CD14-positive monocyte (primary cell): ENCODE data around the gene FHOD3. TPM values are rescaled to one million over a fixed set of nuclear protein-coding genes. Genes with fewer than 3 reads are reported as not detected.
A peak's percentile ranks its signal among the peaks of the same experiment; 100 is the strongest.

Experiments
- DNase-seq, 3 donors: peaks; one replicate each; pipeline ENCODE4 v3.0.0-alpha.2; 2011 to 2022
- H2AFZ ChIP-seq: 2 replicates; pipeline ENCODE4 v1.6.0; 2012; ENCODE audit warnings: mild to moderate bottlenecking, low read depth, low read length, inconsistent platforms; ENCODE audit not compliant: insufficient read depth, poor library complexity, severe bottlenecking
- H3K27ac ChIP-seq, 2 donors: 1 replicate in 1 of 2; 2 replicates in 1 of 2; pipeline ENCODE4 v1.5.1; 2012 to 2013; ENCODE audit warnings: low read length in 2 of 2, control low read depth in 1 of 2, inconsistent platforms in 1 of 2, low read depth in 1 of 2, mild to moderate bottlenecking in 1 of 2
- H3K27me3 ChIP-seq, 2 donors: one replicate each; pipeline versions ENCODE4 v1.6.0 to v1.6.1; 2011 to 2013; ENCODE audit warnings: low read length in 2 of 2; ENCODE audit not compliant: control insufficient read depth in 2 of 2, insufficient read depth in 2 of 2
- H3K36me3 ChIP-seq, 2 donors: replicated peaks in 1 of 2; 1 replicate in 1 of 2; 2 replicates in 1 of 2; pipeline versions ENCODE4 v1.5.1 to v1.6.1; 2012 to 2013; ENCODE audit warnings: low read length in 2 of 2, control low read depth in 1 of 2, inconsistent platforms in 1 of 2, mild to moderate bottlenecking in 1 of 2; ENCODE audit not compliant: insufficient read depth in 2 of 2, control insufficient read depth in 1 of 2
- H3K4me1 ChIP-seq, 2 donors: 1 replicate in 1 of 2; 2 replicates in 1 of 2; pipeline versions ENCODE4 v1.5.1 to v1.6.1; 2012 to 2013; ENCODE audit warnings: low read length in 2 of 2, control low read depth in 1 of 2, inconsistent platforms in 1 of 2, mild to moderate bottlenecking in 1 of 2, moderate library complexity in 1 of 2; ENCODE audit not compliant: insufficient read depth in 2 of 2, control insufficient read depth in 1 of 2
- H3K4me2 ChIP-seq: replicated peaks from 2 replicates; pipeline ENCODE3; 2012; ENCODE audit warnings: low read length, moderate library complexity, mild to moderate bottlenecking; ENCODE audit not compliant: poor library complexity, severe bottlenecking; ENCODE audit errors: extremely low read depth
- H3K4me3 ChIP-seq, 3 experiments: fragments of 200-600 bp in 1 of 3; sonication (generic) in 1 of 3; replicated peaks in 1 of 3; 1 replicate in 2 of 3; 2 replicates in 1 of 3; pipeline ENCODE4 v1.5.1; 2011 to 2013; ENCODE audit warnings: low read length in 3 of 3, mild to moderate bottlenecking in 3 of 3, control low read depth in 2 of 3, low read depth in 2 of 3, inconsistent platforms in 1 of 3, moderate library complexity in 1 of 3
- H3K79me2 ChIP-seq: 2 replicates; pipeline ENCODE4 v1.6.0; 2012; ENCODE audit warnings: mild to moderate bottlenecking, control low read depth, inconsistent platforms, low read length, moderate library complexity; ENCODE audit not compliant: insufficient read depth
- H3K9ac ChIP-seq: 2 replicates; pipeline ENCODE4 v1.6.0; 2017; ENCODE audit warnings: low read length, mild to moderate bottlenecking; ENCODE audit not compliant: insufficient read depth, poor library complexity, severe bottlenecking
- H3K9me3 ChIP-seq, 2 donors: replicated peaks in 1 of 2; 1 replicate in 1 of 2; 2 replicates in 1 of 2; pipeline versions ENCODE4 v1.5.1 to v1.6.1; 2012 to 2013; ENCODE audit warnings: low read length in 2 of 2, control low read depth in 1 of 2; ENCODE audit not compliant: control insufficient read depth in 1 of 2, insufficient read depth in 1 of 2
- H4K20me1 ChIP-seq: 2 replicates; pipeline ENCODE4 v1.6.0; 2012; ENCODE audit warnings: mild to moderate bottlenecking, low read length, control low read depth, moderate library complexity; ENCODE audit not compliant: insufficient read depth
- H3K27ac Mint-ChIP-seq, 7 donors: one replicate each; pipeline ENCODE4 v1.8.0; 2020; ENCODE audit warnings: mild to moderate bottlenecking in 7 of 7, mixed read lengths in 7 of 7, moderate library complexity in 6 of 7, inconsistent platforms in 2 of 7
- H3K27me3 Mint-ChIP-seq, 3 donors: one replicate each; pipeline ENCODE4 v1.8.0; 2021 to 2022; ENCODE audit warnings: low read depth in 3 of 3, mild to moderate bottlenecking in 3 of 3, mixed read lengths in 3 of 3, moderate library complexity in 3 of 3, inconsistent platforms in 1 of 3
- H3K36me3 Mint-ChIP-seq, 2 donors: one replicate each; pipeline ENCODE4 v1.8.0; 2020; ENCODE audit warnings: mixed read lengths in 2 of 2, inconsistent platforms in 1 of 2, mild to moderate bottlenecking in 1 of 2
- H3K4me1 Mint-ChIP-seq: one replicate; pipeline ENCODE4 v1.8.0; 2020; ENCODE audit warnings: mild to moderate bottlenecking, mixed read lengths
- H3K4me3 Mint-ChIP-seq, 2 donors: one replicate each; pipeline ENCODE4 v1.8.0; 2020; ENCODE audit warnings: mild to moderate bottlenecking in 2 of 2, mixed read lengths in 2 of 2, moderate library complexity in 1 of 2
- H3K9me3 Mint-ChIP-seq, 7 donors: one replicate each; pipeline ENCODE4 v1.8.0; 2020 to 2022; ENCODE audit warnings: mixed read lengths in 7 of 7, mild to moderate bottlenecking in 6 of 7, moderate library complexity in 6 of 7, inconsistent platforms in 2 of 7
- CTCF ChIP-seq: fragments of 200-600 bp; IDR thresholded peaks from one replicate; pipeline ENCODE4 v1.8.0; 2022; ENCODE audit warnings: antibody characterized with exemption, mild to moderate bottlenecking
- WGBS: methylation state at CpG from one replicate; pipeline ENCODE4 v1.1.5; 2013; ENCODE audit warnings: missing lambda C conversion rate; ENCODE audit not compliant: insufficient coverage; 5-methylcytosine and 5-hydroxymethylcytosine counted together
- intact Hi-C, 2 donors: fragments of 100-400 bp; cut with micrococcal nuclease; formaldehyde crosslinking; loops; one replicate each; pipeline versions ENCODE4 v1.15.0 to v1.15.1; 2023
- polyA plus RNA-seq, 3 donors: library from polyadenylated mRNA; depleted of rRNA in 1 of 3; unstranded in 2 of 3; stranded (reverse) in 1 of 3; fragments of 300-500 nt in 2 of 3; fragments of >200 nt in 1 of 3; fragmentation: Illumina TruSeq in 2 of 3; gene quantifications; 1 replicate in 2 of 3; 2 replicates in 1 of 3; pipeline ENCODE4 v1.2.3, GENCODE V29; 2012 to 2021

Gene FHOD3
- polyA plus RNA-seq, 3 donors = not detected

- Histone ChIP-seq H3K36me3 (no peaks in the 10 kb centered on the region), H3K4me2 (no peak overlapping the region), H4K20me1 (no peaks in the 10 kb centered on the region), H3K4me3 (no peak overlapping the region), H3K27me3 (no peaks in the 10 kb centered on the region), H3K9ac (no peak overlapping the region), H3K9me3 (peaks cover 0 to 10% of the 10 kb centered on the region in 2 donors), H3K4me1 (no peaks in the 10 kb centered on the region), H3K27ac (no peak overlapping the region), H2AFZ (no peak overlapping the region), H3K79me2 (no peaks in the 10 kb centered on the region)
- Mint-ChIP-seq H3K9me3 (peaks cover 2 to 20% (median 7%) of the 10 kb centered on the region in 7 donors), H3K4me3 (no peak overlapping the region), H3K27me3 (peaks cover 0 to 2% (median 0%) of the 10 kb centered on the region in 3 donors), H3K36me3 (no peaks in the 10 kb centered on the region), H3K4me1 (no peaks in the 10 kb centered on the region), H3K27ac (no peak overlapping the region)
- WGBS = 83% methylated on average over 3 of the region's 4 CpGs
- intact Hi-C loops = no loop called here
- no peak for DNase-seq
- TF ChIP-seq CTCF = no peak
Observed at GRCh38 chr18:36623681-36624190, 326.2 kb downstream of the FHOD3 start.

GRCh38 chr18:36624451-36625167 is 327.1 kb downstream of the FHOD3 start:
- no peak for TF ChIP-seq CTCF
- Histone ChIP-seq H3K36me3 (no peaks in the 10 kb centered on the region), H3K4me2 (no peak overlapping the region), H2AFZ (no peak overlapping the region), H3K27ac (no peak overlapping the region), H3K79me2 (no peaks in the 10 kb centered on the region), H3K4me1 (no peaks in the 10 kb centered on the region), H4K20me1 (no peaks in the 10 kb centered on the region), H3K9ac (no peak overlapping the region), H3K27me3 (no peaks in the 10 kb centered on the region), H3K9me3 (peaks cover 0 to 13% of the 10 kb centered on the region in 2 donors), H3K4me3 (no peak overlapping the region)
- no peak overlapping the region for H3K4me3 Mint-ChIP-seq
- peaks cover 0 to 3% (median 0%) of the 10 kb centered on the region in 3 donors for H3K27me3 Mint-ChIP-seq
- no peaks in the 10 kb centered on the region for H3K36me3 Mint-ChIP-seq
- H3K9me3 Mint-ChIP-seq = peaks cover 0 to 20% (median 10%) of the 10 kb centered on the region in 7 donors
- peak overlapping the region in 1 of 7 donors; percentile 58 for H3K27ac Mint-ChIP-seq
- WGBS = 89% methylated on average over 4 of the region's 7 CpGs
- intact Hi-C loops = no loop called here
- H3K4me1 Mint-ChIP-seq = no peaks in the 10 kb centered on the region
- DNase-seq = no peak
